Gastrocnemius medialis (tissue), 4 donors: ENCODE measurements around the gene OR2B2. TPM values are rescaled to one million over a fixed set of nuclear protein-coding genes. Genes with fewer than 3 reads are reported as not detected.

Experiments
- ATAC-seq, 2 donors: fragments of 150-250 bp; one replicate each; pipeline ENCODE4 v1.9.1; 2016
- DNase-seq, 2 donors: peaks; one replicate each; pipeline ENCODE4 v3.0.0-alpha.2; 2019
- H3K27ac ChIP-seq, 4 donors: fragments of 200-600 bp; sonication (generic); 1 replicate in 1 of 4; 2 replicates in 3 of 4; pipeline ENCODE4 v1.5.1; 2016 to 2018; ENCODE audit warnings: mild to moderate bottlenecking in 2 of 4, moderate library complexity in 1 of 4
- H3K27me3 ChIP-seq, 3 donors: fragments of 200-600 bp; sonication (generic) in 2 of 3; 1 replicate in 1 of 3; 2 replicates in 2 of 3; pipeline versions ENCODE4 v1.5.1 to v1.6.0; 2016 to 2019; ENCODE audit warnings: mild to moderate bottlenecking in 1 of 3, moderate library complexity in 1 of 3
- H3K36me3 ChIP-seq, 2 donors: fragments of 200-600 bp; sonication (generic) in 1 of 2; one replicate each; pipeline ENCODE4 v1.5.1; 2017 to 2018
- H3K4me1 ChIP-seq, 2 donors: fragments of 200-600 bp; sonication (generic) in 1 of 2; one replicate each; pipeline ENCODE4 v1.5.1; 2016 to 2017; ENCODE audit warnings: mild to moderate bottlenecking in 2 of 2
- H3K4me3 ChIP-seq, 4 donors: fragments of 200-600 bp; sonication (generic) in 3 of 4; 1 replicate in 1 of 4; 2 replicates in 3 of 4; pipeline ENCODE4 v1.5.1; 2016 to 2019; ENCODE audit warnings: mild to moderate bottlenecking in 2 of 4
- H3K9me3 ChIP-seq, 3 donors: fragments of 200-600 bp; sonication (generic) in 2 of 3; 1 replicate in 1 of 3; 2 replicates in 2 of 3; pipeline ENCODE4 v1.5.1; 2016 to 2019
- POLR2A ChIP-seq, 2 donors: fragments of 450-650 bp; IDR thresholded peaks; one replicate each; pipeline ENCODE4 v1.6.1; 2017; ENCODE audit warnings: antibody characterized with exemption in 2 of 2, mild to moderate bottlenecking in 2 of 2, moderate library complexity in 2 of 2
- in situ Hi-C, 4 donors: fragments of 200-750 bp; cut with MboI; loops; one replicate each; pipeline versions ENCODE4 v1.15.0 to v1.8.0; 2017; ENCODE audit warnings: low sequenced_read_pairs in 4 of 4
- intact Hi-C: fragments of 100-400 bp; cut with DNase I; formaldehyde crosslinking; loops from one replicate; pipeline ENCODE4 v1.15.1; 2023; ENCODE audit warnings: low total_unique reads
- total RNA-seq, 4 donors: library from RNA; depleted of rRNA; stranded (reverse); fragments of >200 nt; gene quantifications; one replicate each; pipeline versions ENCODE4 v1.1.0 to v1.2.3, GENCODE V29; 2016
- TF ChIP-seq, protein P1 (sequence below), 5 experiments: fragments of 450-650 bp in 3 of 5; fragments of 200-600 bp in 2 of 5; sonication (generic) in 2 of 5; IDR thresholded peaks in 4 of 5; conservative IDR thresholded peaks in 1 of 5; 1 replicate in 4 of 5; 2 replicates in 1 of 5; pipeline ENCODE4 v1.5.1; 2016 to 2019; ENCODE audit warnings: antibody characterized with exemption in 5 of 5, mild to moderate bottlenecking in 3 of 5, moderate library complexity in 3 of 5

The OR2B2 gene
- total RNA-seq, 4 donors from 2014 or later = not detected

DNA sequence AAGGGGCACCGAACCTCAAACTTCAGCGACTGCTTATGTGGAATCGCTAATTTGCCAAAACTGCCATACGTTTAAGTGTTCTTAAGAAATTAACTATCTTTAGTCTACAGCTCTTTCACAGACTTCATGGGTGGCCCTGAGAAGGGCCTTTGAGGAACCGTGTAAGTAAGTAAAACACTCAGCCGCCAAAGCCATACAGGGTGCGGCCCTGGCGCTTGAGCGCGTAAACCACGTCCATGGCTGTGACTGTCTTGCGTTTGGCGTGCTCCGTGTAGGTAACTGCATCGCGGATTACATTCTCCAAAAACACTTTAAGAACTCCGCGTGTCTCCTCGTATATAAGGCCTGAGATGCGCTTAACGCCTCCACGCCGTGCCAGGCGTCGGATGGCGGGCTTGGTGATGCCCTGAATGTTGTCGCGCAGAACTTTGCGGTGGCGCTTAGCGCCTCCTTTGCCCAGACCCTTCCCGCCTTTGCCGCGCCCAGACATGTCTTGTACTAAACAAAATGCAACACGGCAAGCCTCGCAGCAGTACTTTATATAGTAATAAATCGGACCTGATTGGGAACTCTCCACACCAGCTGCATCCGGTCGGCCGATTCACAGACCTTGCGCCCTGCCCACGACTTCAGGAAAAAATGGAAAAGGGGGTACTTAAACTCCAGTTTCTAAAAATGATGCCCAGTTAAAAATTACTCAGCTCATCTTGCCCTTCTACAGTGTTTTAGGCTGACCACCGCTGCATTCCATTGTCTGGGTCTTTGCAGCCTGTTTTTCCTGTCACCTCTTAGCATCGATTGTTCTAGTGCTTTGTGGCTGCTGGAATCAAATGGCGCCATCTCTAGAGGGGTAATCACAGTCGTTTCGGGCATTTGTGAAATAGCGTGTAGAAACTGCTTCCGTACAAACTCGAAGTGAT, 38.9 kb downstream of the OR2B2 start:
- Histone ChIP-seq H3K4me3 (peak overlapping the region; percentile 46 to 54 (median 50)), H3K27ac (peak overlapping the region in 3 of 4 donors; percentile 4 to 34 (median 4)), H3K27me3 (peaks cover 62 to 72% (median 65%) of the 10 kb centered on the region in 3 donors), H3K9me3 (no peaks in the 10 kb centered on the region), H3K4me1 (peaks cover 11 to 20% of the 10 kb centered on the region in 2 donors), H3K36me3 (no peaks in the 10 kb centered on the region)
- TF ChIP-seq, protein P1, sequence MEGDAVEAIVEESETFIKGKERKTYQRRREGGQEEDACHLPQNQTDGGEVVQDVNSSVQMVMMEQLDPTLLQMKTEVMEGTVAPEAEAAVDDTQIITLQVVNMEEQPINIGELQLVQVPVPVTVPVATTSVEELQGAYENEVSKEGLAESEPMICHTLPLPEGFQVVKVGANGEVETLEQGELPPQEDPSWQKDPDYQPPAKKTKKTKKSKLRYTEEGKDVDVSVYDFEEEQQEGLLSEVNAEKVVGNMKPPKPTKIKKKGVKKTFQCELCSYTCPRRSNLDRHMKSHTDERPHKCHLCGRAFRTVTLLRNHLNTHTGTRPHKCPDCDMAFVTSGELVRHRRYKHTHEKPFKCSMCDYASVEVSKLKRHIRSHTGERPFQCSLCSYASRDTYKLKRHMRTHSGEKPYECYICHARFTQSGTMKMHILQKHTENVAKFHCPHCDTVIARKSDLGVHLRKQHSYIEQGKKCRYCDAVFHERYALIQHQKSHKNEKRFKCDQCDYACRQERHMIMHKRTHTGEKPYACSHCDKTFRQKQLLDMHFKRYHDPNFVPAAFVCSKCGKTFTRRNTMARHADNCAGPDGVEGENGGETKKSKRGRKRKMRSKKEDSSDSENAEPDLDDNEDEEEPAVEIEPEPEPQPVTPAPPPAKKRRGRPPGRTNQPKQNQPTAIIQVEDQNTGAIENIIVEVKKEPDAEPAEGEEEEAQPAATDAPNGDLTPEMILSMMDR (IDR thresholded peaks at IDR 0.05 in 4 of 5, conservative IDR thresholded peaks at IDR 0.05 in 1 of 5) = no peak
- TF ChIP-seq POLR2A (IDR thresholded peaks at IDR 0.05) = peak in 1 of 2 donors; percentile 17
- intact Hi-C loops = loop anchor here (2.0 kb wide), 1 partner anchor 20 kb away; a partner anchor contains a TSS
- ATAC-seq (peak; percentile 21 to 23), DNase-seq (no peak)
- in situ Hi-C loops = no loop called here

DNA sequence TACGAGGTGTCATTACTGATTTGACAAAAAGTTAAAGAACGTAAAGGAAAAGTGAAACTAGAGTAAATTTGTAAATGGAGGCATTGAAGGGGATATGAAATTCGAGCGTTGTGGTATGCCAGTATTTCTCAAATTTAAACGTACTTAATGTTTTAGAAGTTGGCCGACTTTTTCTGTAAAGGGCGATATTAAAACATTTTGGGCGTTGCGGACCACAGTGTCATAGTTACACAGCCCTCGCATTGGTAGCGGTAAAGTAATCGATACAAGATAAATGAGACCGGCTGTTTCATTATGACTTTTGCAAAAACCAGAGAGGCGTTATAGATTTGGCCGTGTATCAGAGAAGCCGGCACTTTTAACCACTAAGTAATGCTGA, 39.6 kb downstream of the OR2B2 start:
- intact Hi-C loops (loop anchor here (2.0 kb wide), 1 partner anchor 20 kb away; a partner anchor contains a TSS), in situ Hi-C loops (no loop called here)
- Histone ChIP-seq H3K4me3 (peak overlapping the region; percentile 46 to 54 (median 50)), H3K36me3 (no peaks in the 10 kb centered on the region), H3K4me1 (peaks cover 13 to 21% of the 10 kb centered on the region in 2 donors), H3K27ac (peak overlapping the region in 3 of 4 donors; percentile 4 to 34 (median 4)), H3K27me3 (peaks cover 68 to 79% (median 71%) of the 10 kb centered on the region in 3 donors), H3K9me3 (no peaks in the 10 kb centered on the region)
- TF ChIP-seq, protein P1 (IDR thresholded peaks at IDR 0.05 in 4 of 5, conservative IDR thresholded peaks at IDR 0.05 in 1 of 5) = no peak
- no peak for TF ChIP-seq POLR2A (IDR thresholded peaks at IDR 0.05)
- peak in 1 of 2 donors; percentile 5 for ATAC-seq
- DNase-seq = no peak

DNA sequence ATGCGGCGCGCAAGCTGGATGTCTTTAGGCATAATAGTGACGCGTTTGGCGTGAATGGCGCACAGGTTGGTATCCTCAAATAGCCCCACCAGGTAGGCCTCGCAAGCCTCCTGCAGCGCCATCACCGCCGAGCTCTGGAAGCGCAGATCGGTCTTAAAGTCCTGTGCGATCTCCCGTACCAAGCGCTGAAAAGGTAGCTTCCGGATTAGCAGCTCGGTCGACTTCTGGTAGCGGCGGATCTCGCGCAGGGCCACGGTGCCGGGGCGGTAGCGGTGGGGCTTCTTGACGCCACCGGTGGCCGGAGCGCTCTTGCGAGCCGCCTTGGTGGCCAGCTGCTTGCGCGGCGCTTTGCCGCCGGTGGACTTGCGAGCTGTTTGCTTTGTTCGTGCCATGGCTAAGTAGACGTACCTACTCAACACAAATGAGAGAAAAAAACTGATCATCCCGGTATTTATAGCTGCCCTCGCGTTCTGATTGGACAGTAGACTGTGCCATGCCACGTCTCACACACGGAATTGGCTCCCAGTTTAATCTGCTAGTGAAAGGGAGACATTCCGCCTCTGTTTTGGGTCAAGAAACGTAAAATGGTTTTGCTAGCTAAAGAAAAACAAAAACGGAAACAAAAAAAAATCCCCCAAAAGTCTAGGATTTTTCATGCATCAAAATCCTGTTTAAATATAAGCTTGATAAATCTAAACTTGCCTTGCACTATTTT, 40.1 kb downstream of the OR2B2 start:
- H3K27ac ChIP-seq = peak overlapping the region in 2 of 4 donors; percentile 6 to 34
- peaks cover 74 to 84% (median 77%) of the 10 kb centered on the region in 3 donors for H3K27me3 ChIP-seq
- peak overlapping the region; percentile 46 to 54 (median 50) for H3K4me3 ChIP-seq
- DNase-seq (peak in 1 of 2 donors; percentile 45), ATAC-seq (peak; percentile 73 to 76)
- H3K9me3 ChIP-seq = no peaks in the 10 kb centered on the region
- intact Hi-C loops = loop anchor here (2.0 kb wide), 1 partner anchor 21 kb away; a partner anchor contains a TSS
- in situ Hi-C loops = no loop called here
- no peaks in the 10 kb centered on the region for H3K36me3 ChIP-seq
- H3K4me1 ChIP-seq = peaks cover 19 to 27% of the 10 kb centered on the region in 2 donors
- TF ChIP-seq, protein P1 (IDR thresholded peaks at IDR 0.05 in 4 of 5, conservative IDR thresholded peaks at IDR 0.05 in 1 of 5) = no peak
- peak; percentile 38 to 69 for TF ChIP-seq POLR2A (IDR thresholded peaks at IDR 0.05)

DNA sequence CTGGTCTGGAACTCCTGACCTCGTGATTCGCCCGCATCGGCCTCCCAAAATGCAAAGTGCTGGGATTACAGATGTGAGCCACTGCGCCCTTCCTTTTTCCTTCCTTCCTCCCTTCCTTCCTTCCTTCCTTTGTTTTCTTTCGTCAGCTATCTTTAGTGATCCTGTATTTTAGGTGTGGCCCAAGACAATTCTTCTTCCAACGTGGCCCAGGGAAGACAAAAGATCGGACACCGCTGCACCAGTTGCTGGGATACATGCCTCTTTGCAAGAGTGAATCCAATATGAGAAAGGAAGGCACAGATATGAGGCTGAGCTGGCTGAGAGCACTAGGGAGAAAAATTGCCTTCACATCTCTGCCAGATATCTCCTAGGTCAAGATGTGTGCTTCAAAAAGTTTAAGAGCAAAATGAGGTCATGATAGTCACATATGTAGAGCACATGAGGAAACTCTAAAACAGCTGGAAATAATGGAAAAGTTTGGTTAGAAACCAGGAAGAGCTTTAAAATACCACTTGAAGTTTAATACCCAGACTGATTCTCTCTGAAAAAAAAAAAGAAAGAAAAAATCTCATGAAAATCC, 41.8 kb downstream of the OR2B2 start:
- intact Hi-C loops = no loop called here
- TF ChIP-seq, protein P1 (IDR thresholded peaks at IDR 0.05 in 4 of 5, conservative IDR thresholded peaks at IDR 0.05 in 1 of 5) = no peak
- no peak for TF ChIP-seq POLR2A (IDR thresholded peaks at IDR 0.05)

More for the DNA sequence above, 41.8 kb downstream of the OR2B2 start:
- Histone ChIP-seq H3K27me3 (peaks cover 82 to 99% (median 91%) of the 10 kb centered on the region in 3 donors), H3K4me3 (no peak overlapping the region), H3K9me3 (no peaks in the 10 kb centered on the region), H3K36me3 (no peaks in the 10 kb centered on the region), H3K4me1 (peaks cover 31 to 44% of the 10 kb centered on the region in 2 donors), H3K27ac (no peak overlapping the region)
- in situ Hi-C loops = no loop called here
- no peak for DNase-seq
- ATAC-seq = no peak
